Neural progenitor cell (in vitro differentiated cells): ENCODE data around the gene SNCAIP. TPM values are rescaled to one million over a fixed set of nuclear protein-coding genes. Genes with fewer than 3 reads are reported as not detected.

Experiments
- DNase-seq: peaks from one replicate; pipeline ENCODE4 v3.0.0-alpha.2; 2016; ENCODE audit warnings: low spot score
- H2AFZ ChIP-seq: fragments of 200-600 bp; sonication (generic); replicated peaks from 2 replicates; pipeline ENCODE4 v1.6.1; 2016; ENCODE audit warnings: antibody characterized with exemption
- H3F3A ChIP-seq: fragments of 200-600 bp; sonication (generic); 2 replicates; pipeline ENCODE4 v1.6.1; 2016; ENCODE audit warnings: antibody characterized with exemption, low read depth
- H3K27ac ChIP-seq: fragments of 200-600 bp; sonication (generic); 2 replicates; pipeline ENCODE4 v1.5.1; 2016; ENCODE audit warnings: mild to moderate bottlenecking
- H3K27me3 ChIP-seq: fragments of 200-600 bp; sonication (generic); 2 replicates; pipeline ENCODE4 v1.6.1; 2016; ENCODE audit warnings: mild to moderate bottlenecking, moderate library complexity
- H3K36me3 ChIP-seq: fragments of 200-600 bp; sonication (generic); 2 replicates; pipeline ENCODE4 v1.5.1; 2016
- H3K4me1 ChIP-seq: fragments of 200-600 bp; sonication (generic); 2 replicates; pipeline ENCODE4 v1.6.1; 2016; ENCODE audit warnings: mixed run types
- H3K4me2 ChIP-seq: fragments of 200-600 bp; sonication (generic); 2 replicates; pipeline ENCODE4 v1.6.1; 2016
- H3K4me3 ChIP-seq: fragments of 200-600 bp; sonication (generic); 2 replicates; pipeline ENCODE4 v1.5.1; 2016
- H3K79me2 ChIP-seq: fragments of 200-600 bp; sonication (generic); 2 replicates; pipeline ENCODE4 v1.6.1; 2016; ENCODE audit warnings: low read depth
- H3K9ac ChIP-seq: fragments of 200-600 bp; sonication (generic); 2 replicates; pipeline ENCODE4 v1.6.1; 2016
- H3K9me3 ChIP-seq: fragments of 200-600 bp; sonication (generic); 2 replicates; pipeline ENCODE4 v1.5.1; 2016; ENCODE audit warnings: low read depth
- H4K20me1 ChIP-seq: fragments of 200-600 bp; sonication (generic); 2 replicates; pipeline ENCODE4 v1.6.1; 2016; ENCODE audit warnings: low read depth
- H3K27ac Mint-ChIP-seq: 3 replicates; pipeline ENCODE4 v1.8.0; 2021; ENCODE audit warnings: mixed read lengths
- H3K27me3 Mint-ChIP-seq: 2 replicates; pipeline ENCODE4 v1.8.0; 2022; ENCODE audit warnings: low read depth, mild to moderate bottlenecking, inconsistent platforms, moderate library complexity, mixed read lengths; ENCODE audit not compliant: insufficient read depth
- H3K36me3 Mint-ChIP-seq: 3 replicates; pipeline ENCODE4 v1.8.0; 2021; ENCODE audit warnings: mixed read lengths
- H3K4me1 Mint-ChIP-seq: 3 replicates; pipeline ENCODE4 v1.8.0; 2021; ENCODE audit warnings: mixed read lengths
- H3K4me3 Mint-ChIP-seq: 3 replicates; pipeline ENCODE4 v1.8.0; 2021; ENCODE audit warnings: mild to moderate bottlenecking, moderate library complexity, mixed read lengths
- H3K9me3 Mint-ChIP-seq: 3 replicates; pipeline ENCODE4 v1.8.0; 2020; ENCODE audit warnings: mixed read lengths
- EZH2 ChIP-seq: fragments of 200-600 bp; sonication (generic); IDR thresholded peaks from 2 replicates; pipeline ENCODE4 v1.6.1; 2017; ENCODE audit warnings: antibody characterized with exemption, mild to moderate bottlenecking, moderate library complexity
- EZH2phosphoT487 ChIP-seq: fragments of 200-600 bp; sonication (generic); IDR thresholded peaks from 2 replicates; pipeline ENCODE4 v1.6.1; 2017; ENCODE audit warnings: antibody characterized with exemption
- total RNA-seq: library from RNA; depleted of rRNA; stranded (reverse); fragments of >200 nt; gene quantifications from 2 replicates; pipeline ENCODE4 v1.2.3, GENCODE V29; 2015; ENCODE audit warnings: low replicate concordance
- TF ChIP-seq, protein P1 (sequence below): fragments of 200-600 bp; sonication (generic); IDR thresholded peaks from 2 replicates; pipeline ENCODE4 v1.5.1; 2017; ENCODE audit warnings: antibody characterized with exemption, mild to moderate bottlenecking

Gene SNCAIP
- total RNA-seq, 1 donor from 2014 or later: 4.8 TPM

DNA sequence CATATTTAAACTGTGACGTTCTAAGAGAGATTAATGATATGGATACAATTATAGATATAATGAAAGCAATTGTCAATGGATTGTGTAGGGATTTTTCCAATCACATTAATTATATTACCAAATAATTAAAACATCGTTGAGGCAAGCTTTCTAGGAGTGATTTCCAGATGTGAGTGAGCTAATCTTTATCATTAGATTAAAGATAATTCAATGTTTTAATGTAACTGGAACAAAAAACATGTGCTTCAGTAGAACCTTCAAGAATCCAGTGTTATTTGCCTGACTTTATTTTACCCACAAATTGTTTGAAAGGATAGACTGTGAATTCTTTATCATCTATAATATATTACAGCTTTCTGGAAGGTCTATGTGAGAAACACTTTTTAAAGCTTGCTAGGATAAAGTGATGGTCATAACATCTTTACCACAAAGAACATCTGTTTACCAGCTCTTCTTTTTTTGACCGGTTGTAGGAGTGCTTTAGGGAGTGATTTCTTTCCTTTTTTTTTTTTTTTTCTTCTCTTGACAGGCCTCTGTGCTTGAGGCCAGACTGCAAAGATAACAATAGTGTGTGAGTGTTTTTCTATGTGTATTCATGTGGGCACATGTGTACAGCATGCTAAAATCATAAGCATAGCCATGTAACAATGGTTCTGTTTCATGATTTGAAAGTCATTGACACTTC is 35.0 kb downstream of the SNCAIP start:
- H3K27me3 Mint-ChIP-seq: no peaks in the 10 kb centered on the region
- Histone ChIP-seq H3K4me1 (no peaks in the 10 kb centered on the region), H3F3A (no peaks in the 10 kb centered on the region), H3K79me2 (no peaks in the 10 kb centered on the region), H3K9me3 (no peaks in the 10 kb centered on the region), H3K9ac (no peak overlapping the region), H3K27me3 (no peaks in the 10 kb centered on the region), H3K27ac (no peak overlapping the region), H3K36me3 (no peaks in the 10 kb centered on the region), H3K4me2 (no peak overlapping the region), H3K4me3 (no peak overlapping the region), H4K20me1 (no peaks in the 10 kb centered on the region), H2AFZ (no peak overlapping the region)
- no peaks in the 10 kb centered on the region for H3K9me3 Mint-ChIP-seq
- no peaks in the 10 kb centered on the region for H3K4me1 Mint-ChIP-seq
- no peak for DNase-seq
- TF ChIP-seq, protein P1, sequence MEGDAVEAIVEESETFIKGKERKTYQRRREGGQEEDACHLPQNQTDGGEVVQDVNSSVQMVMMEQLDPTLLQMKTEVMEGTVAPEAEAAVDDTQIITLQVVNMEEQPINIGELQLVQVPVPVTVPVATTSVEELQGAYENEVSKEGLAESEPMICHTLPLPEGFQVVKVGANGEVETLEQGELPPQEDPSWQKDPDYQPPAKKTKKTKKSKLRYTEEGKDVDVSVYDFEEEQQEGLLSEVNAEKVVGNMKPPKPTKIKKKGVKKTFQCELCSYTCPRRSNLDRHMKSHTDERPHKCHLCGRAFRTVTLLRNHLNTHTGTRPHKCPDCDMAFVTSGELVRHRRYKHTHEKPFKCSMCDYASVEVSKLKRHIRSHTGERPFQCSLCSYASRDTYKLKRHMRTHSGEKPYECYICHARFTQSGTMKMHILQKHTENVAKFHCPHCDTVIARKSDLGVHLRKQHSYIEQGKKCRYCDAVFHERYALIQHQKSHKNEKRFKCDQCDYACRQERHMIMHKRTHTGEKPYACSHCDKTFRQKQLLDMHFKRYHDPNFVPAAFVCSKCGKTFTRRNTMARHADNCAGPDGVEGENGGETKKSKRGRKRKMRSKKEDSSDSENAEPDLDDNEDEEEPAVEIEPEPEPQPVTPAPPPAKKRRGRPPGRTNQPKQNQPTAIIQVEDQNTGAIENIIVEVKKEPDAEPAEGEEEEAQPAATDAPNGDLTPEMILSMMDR: no peak
- no peak for TF ChIP-seq EZH2phosphoT487
- H3K36me3 Mint-ChIP-seq: no peaks in the 10 kb centered on the region
- H3K27ac Mint-ChIP-seq: no peak overlapping the region
- no peak overlapping the region for H3K4me3 Mint-ChIP-seq

DNA sequence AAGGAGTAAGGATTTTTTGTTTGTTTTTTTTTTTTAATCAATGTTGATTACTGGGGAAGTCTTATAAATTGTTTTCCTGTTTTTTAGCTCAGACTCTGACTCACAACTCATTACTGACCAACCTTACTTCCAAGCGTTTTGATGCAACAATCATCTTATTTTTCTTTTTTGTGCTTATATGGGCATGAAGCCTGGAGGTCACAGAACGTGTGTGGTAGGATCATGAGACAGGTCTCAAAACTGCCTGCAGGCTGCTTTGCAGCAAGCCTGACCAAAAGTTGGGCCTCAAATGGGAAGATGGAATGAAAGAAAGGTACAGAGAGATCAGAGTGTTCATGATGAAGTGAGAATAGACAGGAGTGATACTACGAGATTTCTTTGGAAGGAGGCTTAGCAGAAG is 38.5 kb downstream of the SNCAIP start:
- Histone ChIP-seq H3K9ac (no peak overlapping the region), H3K27me3 (no peaks in the 10 kb centered on the region), H3F3A (no peaks in the 10 kb centered on the region), H2AFZ (no peak overlapping the region), H3K9me3 (no peaks in the 10 kb centered on the region), H3K36me3 (no peaks in the 10 kb centered on the region), H3K4me2 (no peak overlapping the region), H4K20me1 (no peaks in the 10 kb centered on the region), H3K79me2 (no peaks in the 10 kb centered on the region), H3K4me3 (no peak overlapping the region), H3K27ac (no peak overlapping the region), H3K4me1 (peaks cover 16% of the 10 kb centered on the region)
- H3K27ac Mint-ChIP-seq: no peak overlapping the region
- no peak overlapping the region for H3K4me3 Mint-ChIP-seq
- TF ChIP-seq EZH2: no peak
- TF ChIP-seq, protein P1: no peak
- no peak for TF ChIP-seq EZH2phosphoT487
- H3K9me3 Mint-ChIP-seq: no peaks in the 10 kb centered on the region
- no peaks in the 10 kb centered on the region for H3K27me3 Mint-ChIP-seq
- H3K4me1 Mint-ChIP-seq: peaks cover 11% of the 10 kb centered on the region
- DNase-seq: no peak
- no peaks in the 10 kb centered on the region for H3K36me3 Mint-ChIP-seq

DNA sequence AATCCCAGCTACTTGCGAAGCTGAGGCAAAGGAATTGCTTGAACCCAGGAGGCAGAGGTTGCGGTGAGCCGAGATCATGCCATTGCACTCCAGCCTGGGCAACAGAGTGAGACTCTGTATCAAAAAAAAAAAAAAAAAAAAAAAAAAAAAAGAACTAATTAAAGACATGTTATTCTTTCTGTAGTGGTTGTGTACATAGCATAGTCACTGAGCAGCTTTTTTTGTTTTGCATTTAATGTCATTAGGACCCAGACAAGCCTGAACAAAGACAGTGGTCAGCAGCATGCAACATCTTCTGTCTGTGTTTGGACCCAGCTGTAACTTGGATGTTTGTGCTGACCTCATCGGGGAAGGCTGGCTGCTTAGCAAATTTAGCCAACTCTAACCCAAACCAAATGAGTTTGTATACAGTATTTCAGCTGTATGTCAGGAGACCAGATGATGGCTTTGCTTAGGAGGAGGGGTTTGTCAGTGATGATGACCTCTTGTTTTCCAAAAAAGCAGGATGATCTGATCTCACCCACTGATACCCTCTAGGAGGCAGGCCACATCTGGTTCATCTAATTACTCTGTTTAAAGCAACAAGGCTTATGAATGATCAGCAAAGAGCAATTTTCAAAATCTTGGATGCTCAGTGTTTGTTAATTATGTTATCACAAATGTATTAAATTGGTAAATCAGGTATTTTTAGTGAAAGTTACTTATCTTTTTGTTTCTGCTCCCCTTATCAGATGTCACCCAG is 39.5 kb downstream of the SNCAIP start:
- H3K27me3 ChIP-seq: no peaks in the 10 kb centered on the region
- no peaks in the 10 kb centered on the region for H4K20me1 ChIP-seq
- H3K4me1 Mint-ChIP-seq: peaks cover 11% of the 10 kb centered on the region
- no peaks in the 10 kb centered on the region for H3K36me3 ChIP-seq
- H2AFZ ChIP-seq: no peak overlapping the region
- H3K4me1 ChIP-seq: peaks cover 16% of the 10 kb centered on the region
- H3K27ac Mint-ChIP-seq: no peak overlapping the region
- no peak for DNase-seq
- H3K36me3 Mint-ChIP-seq: no peaks in the 10 kb centered on the region
- H3F3A ChIP-seq: no peaks in the 10 kb centered on the region
- no peak overlapping the region for H3K4me3 ChIP-seq
- no peaks in the 10 kb centered on the region for H3K27me3 Mint-ChIP-seq
- H3K9me3 ChIP-seq: no peaks in the 10 kb centered on the region
- no peaks in the 10 kb centered on the region for H3K79me2 ChIP-seq
- H3K9me3 Mint-ChIP-seq: no peaks in the 10 kb centered on the region
- TF ChIP-seq EZH2 (no peak), EZH2phosphoT487 (no peak)
- TF ChIP-seq, protein P1: no peak
- H3K4me2 ChIP-seq: no peak overlapping the region
- no peak overlapping the region for H3K4me3 Mint-ChIP-seq
- no peak overlapping the region for H3K27ac ChIP-seq
- no peak overlapping the region for H3K9ac ChIP-seq
